ENCODE measurements around the gene ADAM10. TPM values are rescaled to one million over a fixed set of nuclear protein-coding genes. Genes with fewer than 3 reads are reported as not detected.
A peak's percentile ranks its signal among the peaks of the same experiment; 100 is the strongest.

Gene ADAM10
- total RNA-seq, 2 experiments from 2014 or later = 70.7 to 76.3 TPM

- no peak for DNase-seq
- Mint-ChIP-seq H3K4me3 (no peak overlapping the region), H3K36me3 (ENCODE audit: low read depth) (peaks cover 12% of the 10 kb centered on the region), H3K9me3 (peaks cover 6% of the 10 kb centered on the region), H3K4me1 (ENCODE audit: low read depth) (peaks cover 61% of the 10 kb centered on the region), H3K27ac (no peak overlapping the region), H3K27me3 (ENCODE audit: low read depth) (no peaks in the 10 kb centered on the region)
- intact Hi-C loops (cut with micrococcal nuclease) = no loop called here
- CTCF ChIA-PET = no interaction called here
Observed at GRCh38 chr15:58734859-58735258, 14.6 kb downstream of the ADAM10 start.

- Mint-ChIP-seq H3K27me3 (ENCODE audit: low read depth) (no peaks in the 10 kb centered on the region), H3K27ac (no peak overlapping the region), H3K9me3 (peaks cover 6% of the 10 kb centered on the region), H3K4me1 (ENCODE audit: low read depth) (peaks cover 55% of the 10 kb centered on the region), H3K36me3 (ENCODE audit: low read depth) (peaks cover 17% of the 10 kb centered on the region), H3K4me3 (no peak overlapping the region)
- CTCF ChIA-PET = no interaction called here
- intact Hi-C loops (cut with micrococcal nuclease) = no loop called here
- DNase-seq = no peak
Observed at GRCh38 chr15:58732625-58733363, 16.7 kb downstream of the ADAM10 start.

- peaks cover 17% of the 10 kb centered on the region for H3K36me3 Mint-ChIP-seq (ENCODE audit: low read depth)
- no peak overlapping the region for H3K4me3 Mint-ChIP-seq
- H3K27ac Mint-ChIP-seq = no peak overlapping the region
- H3K4me1 Mint-ChIP-seq (ENCODE audit: low read depth) = peaks cover 51% of the 10 kb centered on the region
- no peaks in the 10 kb centered on the region for H3K27me3 Mint-ChIP-seq (ENCODE audit: low read depth)
- DNase-seq = no peak
- intact Hi-C loops (cut with micrococcal nuclease) = no loop called here
- peaks cover 6% of the 10 kb centered on the region for H3K9me3 Mint-ChIP-seq
- CTCF ChIA-PET = no interaction called here
Observed at GRCh38 chr15:58731756-58732535, 17.6 kb downstream of the ADAM10 start.

- intact Hi-C loops (cut with micrococcal nuclease) = no loop called here
- CTCF ChIA-PET = interaction anchor here (0.8 kb wide), 1 partner anchor 427 kb away, joined by 3 read pairs; no protein-coding TSS in a partner anchor
- no peak for DNase-seq
- Mint-ChIP-seq H3K27me3 (ENCODE audit: low read depth) (no peaks in the 10 kb centered on the region), H3K9me3 (no peaks in the 10 kb centered on the region), H3K4me3 (no peak overlapping the region), H3K4me1 (ENCODE audit: low read depth) (peaks cover 42% of the 10 kb centered on the region), H3K27ac (no peak overlapping the region), H3K36me3 (ENCODE audit: low read depth) (peaks cover 9% of the 10 kb centered on the region)
Observed at GRCh38 chr15:58726867-58727266, 22.6 kb downstream of the ADAM10 start.

GRCh38 chr15:58724466-58724865 is 25.0 kb downstream of the ADAM10 start:
- CTCF ChIA-PET = no interaction called here
- H3K27me3 Mint-ChIP-seq (ENCODE audit: low read depth) = no peaks in the 10 kb centered on the region
- no peak overlapping the region for H3K4me3 Mint-ChIP-seq
- no peak overlapping the region for H3K27ac Mint-ChIP-seq
- DNase-seq = peak; percentile 28
- no peaks in the 10 kb centered on the region for H3K9me3 Mint-ChIP-seq
- intact Hi-C loops (cut with micrococcal nuclease) = no loop called here
- H3K4me1 Mint-ChIP-seq (ENCODE audit: low read depth) = peaks cover 42% of the 10 kb centered on the region
- H3K36me3 Mint-ChIP-seq (ENCODE audit: low read depth) = peaks cover 5% of the 10 kb centered on the region

GRCh38 chr15:58717357-58717756 is 32.1 kb downstream of the ADAM10 start:
- CTCF ChIA-PET = interaction anchor here (0.7 kb wide), 1 partner anchor 9 kb away, joined by 3 read pairs; no protein-coding TSS in a partner anchor
- Mint-ChIP-seq H3K4me3 (no peak overlapping the region), H3K36me3 (ENCODE audit: low read depth) (peaks cover 14% of the 10 kb centered on the region), H3K4me1 (ENCODE audit: low read depth) (peaks cover 15% of the 10 kb centered on the region), H3K9me3 (no peaks in the 10 kb centered on the region), H3K27me3 (ENCODE audit: low read depth) (no peaks in the 10 kb centered on the region), H3K27ac (no peak overlapping the region)
- no peak for DNase-seq
- intact Hi-C loops (cut with micrococcal nuclease) = no loop called here

GRCh38 chr15:58716027-58716426 is 33.5 kb downstream of the ADAM10 start:
- DNase-seq = no peak
- no peak overlapping the region for H3K27ac Mint-ChIP-seq
- H3K4me3 Mint-ChIP-seq = no peak overlapping the region
- intact Hi-C loops (cut with micrococcal nuclease) = no loop called here
- peaks cover 14% of the 10 kb centered on the region for H3K36me3 Mint-ChIP-seq (ENCODE audit: low read depth)
- peaks cover 12% of the 10 kb centered on the region for H3K4me1 Mint-ChIP-seq (ENCODE audit: low read depth)
- no peaks in the 10 kb centered on the region for H3K9me3 Mint-ChIP-seq
- H3K27me3 Mint-ChIP-seq (ENCODE audit: low read depth) = no peaks in the 10 kb centered on the region
- CTCF ChIA-PET = no interaction called here

- intact Hi-C loops (cut with micrococcal nuclease) = no loop called here
- CTCF ChIA-PET = interaction anchor here (0.5 kb wide), 1 partner anchor 907 kb away, joined by 3 read pairs; no protein-coding TSS in a partner anchor
Observed at GRCh38 chr15:58715266-58715917, 34.1 kb downstream of the ADAM10 start.

GRCh38 chr15:58710701-58711100 is 38.8 kb downstream of the ADAM10 start:
- Mint-ChIP-seq H3K27ac (no peak overlapping the region), H3K36me3 (ENCODE audit: low read depth) (peaks cover 15% of the 10 kb centered on the region), H3K4me1 (ENCODE audit: low read depth) (peaks cover 25% of the 10 kb centered on the region), H3K9me3 (no peaks in the 10 kb centered on the region), H3K27me3 (ENCODE audit: low read depth) (no peaks in the 10 kb centered on the region), H3K4me3 (no peak overlapping the region)
- intact Hi-C loops (cut with micrococcal nuclease) = no loop called here
- CTCF ChIA-PET = no interaction called here
- DNase-seq = no peak

More at GRCh38 chr15:58715266-58715917, 34.1 kb downstream of the ADAM10 start:
- no peaks in the 10 kb centered on the region for H3K9me3 Mint-ChIP-seq
- H3K4me3 Mint-ChIP-seq = no peak overlapping the region
- DNase-seq = no peak
- H3K27ac Mint-ChIP-seq = no peak overlapping the region
- H3K4me1 Mint-ChIP-seq (ENCODE audit: low read depth) = peaks cover 9% of the 10 kb centered on the region
- no peaks in the 10 kb centered on the region for H3K27me3 Mint-ChIP-seq (ENCODE audit: low read depth)
- peaks cover 14% of the 10 kb centered on the region for H3K36me3 Mint-ChIP-seq (ENCODE audit: low read depth)

- DNase-seq = no peak
- no peak overlapping the region for H3K4me3 Mint-ChIP-seq
- H3K36me3 Mint-ChIP-seq (ENCODE audit: low read depth) = peaks cover 20% of the 10 kb centered on the region
- no peaks in the 10 kb centered on the region for H3K27me3 Mint-ChIP-seq (ENCODE audit: low read depth)
- peaks cover 7% of the 10 kb centered on the region for H3K9me3 Mint-ChIP-seq
- H3K4me1 Mint-ChIP-seq (ENCODE audit: low read depth) = peaks cover 45% of the 10 kb centered on the region
- H3K27ac Mint-ChIP-seq = peak overlapping the region; percentile 51
- intact Hi-C loops (cut with micrococcal nuclease) = no loop called here
- CTCF ChIA-PET = no interaction called here
Observed at GRCh38 chr15:58707397-58707796, 42.1 kb downstream of the ADAM10 start.

GRCh38 chr15:58705105-58705504 is 44.4 kb downstream of the ADAM10 start:
- CTCF ChIA-PET = no interaction called here
- Mint-ChIP-seq H3K4me3 (no peak overlapping the region), H3K4me1 (ENCODE audit: low read depth) (peaks cover 53% of the 10 kb centered on the region), H3K27ac (no peak overlapping the region), H3K36me3 (ENCODE audit: low read depth) (peaks cover 36% of the 10 kb centered on the region), H3K9me3 (peaks cover 12% of the 10 kb centered on the region), H3K27me3 (ENCODE audit: low read depth) (no peaks in the 10 kb centered on the region)
- intact Hi-C loops (cut with micrococcal nuclease) = no loop called here
- DNase-seq = no peak

GRCh38 chr15:58704155-58704865 is 45.2 kb downstream of the ADAM10 start:
- no peak overlapping the region for H3K27ac Mint-ChIP-seq
- H3K27me3 Mint-ChIP-seq (ENCODE audit: low read depth) = no peaks in the 10 kb centered on the region
- H3K4me1 Mint-ChIP-seq (ENCODE audit: low read depth) = peaks cover 58% of the 10 kb centered on the region
- intact Hi-C loops (cut with micrococcal nuclease) = loop anchor here (5.0 kb wide), 1 partner anchor 43 kb away; the partner anchor contains the start of gene ADAM10
- no peak for DNase-seq
- H3K36me3 Mint-ChIP-seq (ENCODE audit: low read depth) = peaks cover 43% of the 10 kb centered on the region
- CTCF ChIA-PET = no interaction called here
- no peak overlapping the region for H3K4me3 Mint-ChIP-seq
- peaks cover 14% of the 10 kb centered on the region for H3K9me3 Mint-ChIP-seq

Data from activated naive CD4-positive, alpha-beta T cell treated with anti-CD3 and anti-CD28 coated beads for 36 hours (primary cell).